ENCODE measurements around the gene THEM5.
"Not testable (repeated sequence)": the region's sequence is repeated elsewhere in the genome, so short reads cannot be mapped to it uniquely, and the experiment has no call there.

Gene THEM5

GRCh38 chr1:151867321-151867720 lies 13.8 kb upstream of the THEM5 start:
- 96% methylated on average over 2 of the region's 2 CpGs for WGBS
- Histone ChIP-seq H3K36me3 (ENCODE audit: insufficient read depth, low read length) (no peaks in the 10 kb centered on the region), H3K27ac (ENCODE audit: low read depth, low read length) (no peak overlapping the region), H3K9ac (ENCODE audit: low read depth, low read length) (no peak overlapping the region), H3K4me1 (ENCODE audit: insufficient read depth, low read length) (peaks cover under 1% of the 10 kb centered on the region; the same call in 1 of the 2 replicates), H3K9me3 (ENCODE audit: insufficient read depth, low read depth, low read length) (no peaks in the 10 kb centered on the region), H3K27me3 (ENCODE audit: insufficient read depth, low read length) (peaks cover 31% of the 10 kb centered on the region), H3K4me3 (ENCODE audit: low read length) (no peak overlapping the region)

DNA sequence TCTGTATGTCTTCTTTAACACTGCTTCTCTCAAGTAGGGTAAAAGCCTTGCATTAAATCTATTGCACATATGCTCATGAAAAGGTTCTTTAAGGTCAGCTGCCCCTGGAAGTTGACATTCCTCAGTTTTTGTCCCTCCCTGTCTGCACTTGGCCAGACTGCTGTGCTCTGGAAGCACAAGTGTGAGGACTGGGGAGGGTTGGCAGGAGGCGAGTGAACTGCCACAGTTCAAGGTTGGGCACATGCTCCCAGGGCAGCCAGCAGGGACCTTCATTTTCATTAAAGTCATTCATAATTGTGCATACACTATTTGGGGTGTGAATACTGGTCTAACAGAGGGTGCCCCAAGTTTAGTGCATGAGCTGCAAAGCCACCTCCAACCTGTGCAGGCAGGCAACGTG lies 10.9 kb upstream of the THEM5 start:
- peaks cover 18% of the 10 kb centered on the region for H3K4me1 ChIP-seq (ENCODE audit: insufficient read depth, low read length)

DNA sequence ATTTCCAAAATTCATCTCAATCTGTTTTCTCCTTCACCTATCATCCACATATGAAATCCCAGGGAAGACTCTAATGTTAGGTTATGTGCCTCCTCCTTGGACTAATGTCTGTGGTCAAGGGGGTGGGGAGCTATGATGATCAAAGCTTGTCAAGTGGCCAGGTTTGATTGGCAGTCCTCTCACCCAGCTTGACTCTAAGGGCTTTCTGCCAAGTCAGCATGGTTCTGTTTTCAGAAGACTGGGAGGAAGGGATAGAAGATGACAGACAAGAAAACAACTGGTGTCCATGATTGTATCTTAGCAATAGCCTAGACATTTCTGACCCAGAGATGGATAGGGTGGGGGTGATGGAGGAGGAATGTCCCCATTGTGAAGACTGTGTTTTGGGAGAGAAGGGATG lies 9.1 kb upstream of the THEM5 start:
- Histone ChIP-seq H3K9me3 (ENCODE audit: insufficient read depth, low read depth, low read length) (no peaks in the 10 kb centered on the region), H3K4me1 (ENCODE audit: insufficient read depth, low read length) (peaks cover 18% of the 10 kb centered on the region), H3K27ac (ENCODE audit: low read depth, low read length) (no peak overlapping the region), H3K9ac (ENCODE audit: low read depth, low read length) (no peak overlapping the region), H3K4me3 (ENCODE audit: low read length) (no peak overlapping the region), H3K27me3 (ENCODE audit: insufficient read depth, low read length) (peaks cover 77% of the 10 kb centered on the region), H3K36me3 (ENCODE audit: insufficient read depth, low read length) (no peaks in the 10 kb centered on the region)

More for the DNA sequence above, 10.9 kb upstream of the THEM5 start:
- WGBS, result 42% methylated on average over 2 of the region's 2 CpGs
- H3K27me3 ChIP-seq (ENCODE audit: insufficient read depth, low read length), result peaks cover 59% of the 10 kb centered on the region
- H3K36me3 ChIP-seq (ENCODE audit: insufficient read depth, low read length), result no peaks in the 10 kb centered on the region
- no peak overlapping the region for H3K27ac ChIP-seq (ENCODE audit: low read depth, low read length)
- no peak overlapping the region for H3K4me3 ChIP-seq (ENCODE audit: low read length)
- no peaks in the 10 kb centered on the region for H3K9me3 ChIP-seq (ENCODE audit: insufficient read depth, low read depth, low read length)
- no peak overlapping the region for H3K9ac ChIP-seq (ENCODE audit: low read depth, low read length)

DNA sequence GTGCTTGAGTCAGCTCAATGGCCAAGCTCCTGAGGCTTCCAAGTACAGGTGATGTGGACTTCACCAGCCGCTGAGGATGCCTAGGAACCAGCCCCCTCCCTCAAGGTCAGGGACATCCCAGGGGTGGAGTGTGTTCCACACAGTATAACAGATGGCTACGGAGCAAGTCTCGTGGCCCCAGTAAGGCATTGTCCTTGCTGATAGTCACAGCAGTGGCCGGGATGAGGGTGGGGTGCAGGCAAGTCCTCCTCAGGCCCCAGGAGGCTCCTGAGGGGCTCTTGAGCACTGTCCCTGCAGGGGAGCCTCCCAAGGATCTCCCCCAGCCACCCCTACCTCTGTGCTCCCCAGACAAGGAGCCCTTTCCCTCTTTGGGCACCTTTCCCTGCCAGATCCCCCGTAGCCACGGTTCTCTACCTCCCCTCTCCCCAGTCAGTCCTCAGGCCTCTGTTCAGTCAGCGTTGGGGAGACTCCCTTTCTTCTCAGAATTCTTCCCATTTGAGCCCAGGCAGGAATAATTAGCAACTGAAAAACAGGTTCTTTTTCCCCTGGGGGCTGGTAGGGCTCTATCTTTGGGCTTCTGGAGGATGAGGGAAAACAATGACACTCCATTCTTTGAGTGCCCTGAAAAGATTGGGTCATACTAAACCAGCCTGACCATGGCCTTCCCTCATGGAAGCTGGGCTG lies 7.1 kb upstream of the THEM5 start:
- 29% methylated on average over 7 of the region's 7 CpGs for WGBS
- Histone ChIP-seq H3K9ac (ENCODE audit: low read depth, low read length) (no peak overlapping the region), H3K9me3 (ENCODE audit: insufficient read depth, low read depth, low read length) (no peaks in the 10 kb centered on the region), H3K27ac (ENCODE audit: low read depth, low read length) (no peak overlapping the region; the same call in 1 of the 2 replicates), H3K4me3 (ENCODE audit: low read length) (no peak overlapping the region; the same call in 1 of the 2 replicates), H3K4me1 (ENCODE audit: insufficient read depth, low read length) (peaks cover 18% of the 10 kb centered on the region), H3K36me3 (ENCODE audit: insufficient read depth, low read length) (no peaks in the 10 kb centered on the region), H3K27me3 (ENCODE audit: insufficient read depth, low read length) (peaks cover 80% of the 10 kb centered on the region)

DNA sequence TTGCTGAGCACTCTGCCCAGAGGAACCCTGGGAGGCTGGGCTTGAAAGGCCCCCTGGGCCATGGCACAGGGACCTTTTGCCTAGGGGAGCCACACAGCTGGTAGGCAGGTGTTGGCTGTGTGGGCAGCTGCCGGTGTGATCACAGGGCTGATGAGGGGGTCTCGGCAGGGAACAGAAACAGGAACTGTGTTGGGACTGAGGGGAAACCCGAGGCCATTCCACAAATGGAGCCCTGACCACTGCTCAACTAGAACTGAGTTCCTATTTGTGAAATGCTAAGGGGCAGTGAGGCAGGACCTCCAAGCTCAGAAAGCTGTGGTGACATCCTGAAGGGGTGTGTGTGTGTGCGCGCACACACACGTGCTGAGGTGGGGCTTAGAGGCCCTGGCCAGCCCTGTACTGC lies 6.4 kb upstream of the THEM5 start:
- Histone ChIP-seq H3K9ac (ENCODE audit: low read depth, low read length) (no peak overlapping the region), H3K9me3 (ENCODE audit: insufficient read depth, low read depth, low read length) (no peaks in the 10 kb centered on the region), H3K4me3 (ENCODE audit: low read length) (no peak overlapping the region), H3K27ac (ENCODE audit: low read depth, low read length) (no peak overlapping the region), H3K36me3 (ENCODE audit: insufficient read depth, low read length) (no peaks in the 10 kb centered on the region), H3K4me1 (ENCODE audit: insufficient read depth, low read length) (peaks cover 18% of the 10 kb centered on the region), H3K27me3 (ENCODE audit: insufficient read depth, low read length) (peaks cover 75% of the 10 kb centered on the region)
- 84% methylated on average over 6 of the region's 6 CpGs for WGBS

- Histone ChIP-seq H3K4me3 (ENCODE audit: low read length) (no peak overlapping the region), H3K27ac (ENCODE audit: low read depth, low read length) (no peak overlapping the region), H3K9me3 (ENCODE audit: insufficient read depth, low read depth, low read length) (no peaks in the 10 kb centered on the region), H3K4me1 (ENCODE audit: insufficient read depth, low read length) (peaks cover 18% of the 10 kb centered on the region), H3K36me3 (ENCODE audit: insufficient read depth, low read length) (no peaks in the 10 kb centered on the region), H3K27me3 (ENCODE audit: insufficient read depth, low read length) (peaks cover 67% of the 10 kb centered on the region), H3K9ac (ENCODE audit: low read depth, low read length) (no peak overlapping the region)
- WGBS, result 86% methylated on average over 6 of the region's 6 CpGs
Observed at GRCh38 chr1:151858886-151859665, 5.6 kb upstream of the THEM5 start.

- Histone ChIP-seq H3K36me3 (ENCODE audit: insufficient read depth, low read length) (no peaks in the 10 kb centered on the region), H3K4me3 (ENCODE audit: low read length) (no peak overlapping the region), H3K9me3 (ENCODE audit: insufficient read depth, low read depth, low read length) (no peaks in the 10 kb centered on the region), H3K27me3 (ENCODE audit: insufficient read depth, low read length) (peaks cover 61% of the 10 kb centered on the region), H3K27ac (ENCODE audit: low read depth, low read length) (no peak overlapping the region), H3K9ac (ENCODE audit: low read depth, low read length) (no peak overlapping the region), H3K4me1 (ENCODE audit: insufficient read depth, low read length) (peaks cover 18% of the 10 kb centered on the region)
- 78% methylated on average over 3 of the region's 3 CpGs for WGBS
Observed at GRCh38 chr1:151858030-151858746, 4.7 kb upstream of the THEM5 start.

- Histone ChIP-seq H3K4me1 (ENCODE audit: insufficient read depth, low read length) (peaks cover 12% of the 10 kb centered on the region), H3K9ac (ENCODE audit: low read depth, low read length) (no peak overlapping the region), H3K36me3 (ENCODE audit: insufficient read depth, low read length) (no peaks in the 10 kb centered on the region), H3K27ac (ENCODE audit: low read depth, low read length) (no peak overlapping the region), H3K9me3 (ENCODE audit: insufficient read depth, low read depth, low read length) (no peaks in the 10 kb centered on the region), H3K4me3 (ENCODE audit: low read length) (no peak overlapping the region), H3K27me3 (ENCODE audit: insufficient read depth, low read length) (peaks cover 45% of the 10 kb centered on the region)
- WGBS, result 76% methylated on average over 4 of the region's 4 CpGs
Observed at GRCh38 chr1:151855933-151856332, 2.4 kb upstream of the THEM5 start.

GRCh38 chr1:151855516-151855915 lies 2.0 kb upstream of the THEM5 start:
- not testable (repeated sequence) for H3K27ac ChIP-seq (ENCODE audit: low read depth, low read length); H3K36me3 ChIP-seq (ENCODE audit: insufficient read depth, low read length); H3K4me1 ChIP-seq (ENCODE audit: insufficient read depth, low read length); H3K4me3 ChIP-seq (ENCODE audit: low read length); H3K9ac ChIP-seq (ENCODE audit: low read depth, low read length); H3K9me3 ChIP-seq (ENCODE audit: insufficient read depth, low read depth, low read length)
- WGBS, result 93% methylated on average over 6 of the region's 8 CpGs
- peaks cover 42% of the 10 kb centered on the region for H3K27me3 ChIP-seq (ENCODE audit: insufficient read depth, low read length)

GRCh38 chr1:151854658-151855057 lies 1.1 kb upstream of the THEM5 start:
- Histone ChIP-seq H3K4me3 (ENCODE audit: low read length) (no peak overlapping the region), H3K36me3 (ENCODE audit: insufficient read depth, low read length) (no peaks in the 10 kb centered on the region), H3K27me3 (ENCODE audit: insufficient read depth, low read length) (peaks cover 33% of the 10 kb centered on the region), H3K9me3 (ENCODE audit: insufficient read depth, low read depth, low read length) (no peaks in the 10 kb centered on the region), H3K9ac (ENCODE audit: low read depth, low read length) (no peak overlapping the region), H3K4me1 (ENCODE audit: insufficient read depth, low read length) (0 out of 2 replicates have a peak, but pooled peaks cover 1% of the 10 kb centered on the region), H3K27ac (ENCODE audit: low read depth, low read length) (no peak overlapping the region)
- 94% methylated on average over 7 of the region's 7 CpGs for WGBS

DNA sequence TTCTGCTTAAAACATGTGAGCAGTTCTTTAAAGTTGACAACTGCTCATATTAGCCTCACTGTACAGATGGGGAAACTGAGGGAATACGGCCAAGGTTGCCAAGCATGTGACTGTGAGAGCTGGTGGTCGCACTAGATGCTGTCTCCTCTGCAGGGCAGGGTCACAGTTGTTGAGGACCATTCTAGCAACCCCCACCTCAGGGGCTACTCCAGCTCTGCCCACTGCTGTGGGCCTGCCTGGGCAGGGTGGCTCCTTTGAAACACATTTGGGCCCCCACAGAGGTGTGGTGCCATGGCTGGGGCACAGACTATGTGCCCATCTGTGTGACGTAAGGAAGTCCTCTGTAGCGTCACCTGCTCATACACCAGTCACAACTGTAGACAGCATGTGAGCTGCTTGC lies 779 bp downstream of the THEM5 start:
- WGBS, result 97% methylated on average over 4 of the region's 4 CpGs
- Histone ChIP-seq H3K36me3 (ENCODE audit: insufficient read depth, low read length) (no peaks in the 10 kb centered on the region), H3K4me3 (ENCODE audit: low read length) (no peak overlapping the region), H3K9ac (ENCODE audit: low read depth, low read length) (no peak overlapping the region), H3K9me3 (ENCODE audit: insufficient read depth, low read depth, low read length) (no peaks in the 10 kb centered on the region), H3K27ac (ENCODE audit: low read depth, low read length) (no peak overlapping the region), H3K27me3 (ENCODE audit: insufficient read depth, low read length) (peaks cover 14% of the 10 kb centered on the region), H3K4me1 (ENCODE audit: insufficient read depth, low read length) (no peaks in the 10 kb centered on the region)
